ENCODE data around the gene GRPEL2.
A peak's percentile ranks its signal among the peaks of the same experiment; 100 is the strongest.

The GRPEL2 gene

DNA sequence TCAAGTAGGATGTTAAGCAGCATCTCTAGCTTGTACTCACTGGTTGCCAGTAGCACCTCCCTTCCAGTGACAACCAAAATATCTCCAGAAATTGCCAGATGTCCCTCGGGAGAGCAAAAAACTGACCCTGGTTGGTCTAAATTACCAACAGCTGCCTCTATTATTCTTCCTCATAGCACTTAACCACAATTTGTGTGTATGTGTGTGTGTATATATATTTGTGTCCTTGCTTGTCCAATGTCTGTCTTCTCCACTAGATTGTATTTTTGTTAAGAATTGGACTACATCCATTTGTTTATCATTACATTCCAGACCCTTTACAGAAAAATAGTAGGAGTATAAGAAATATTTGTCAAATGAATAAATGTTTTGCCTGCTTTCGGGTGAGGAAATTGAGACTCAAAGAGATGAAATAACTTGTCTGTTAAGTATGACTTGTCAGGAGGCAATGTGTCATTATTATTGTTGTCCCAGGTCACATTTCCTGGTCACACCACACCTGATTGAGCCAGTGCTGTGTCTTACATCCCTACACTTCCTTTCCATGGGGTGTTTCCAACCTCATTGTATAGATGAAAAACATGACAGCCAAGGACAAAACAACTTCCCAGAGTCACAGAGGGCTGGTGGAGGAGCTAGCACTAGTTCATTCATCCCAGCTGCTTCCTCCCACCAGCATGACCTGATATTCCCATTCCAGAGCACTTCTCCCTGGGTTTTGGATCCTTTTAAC is 11.4 kb upstream of the GRPEL2 start:
- Mint-ChIP-seq H3K27ac (no peak overlapping the region), H3K36me3 (peaks cover 2% of the 10 kb centered on the region), H3K4me3 (no peak overlapping the region), H3K4me1 (no peaks in the 10 kb centered on the region), H3K27me3 (no peaks in the 10 kb centered on the region), H3K9me3 (no peaks in the 10 kb centered on the region)

DNA sequence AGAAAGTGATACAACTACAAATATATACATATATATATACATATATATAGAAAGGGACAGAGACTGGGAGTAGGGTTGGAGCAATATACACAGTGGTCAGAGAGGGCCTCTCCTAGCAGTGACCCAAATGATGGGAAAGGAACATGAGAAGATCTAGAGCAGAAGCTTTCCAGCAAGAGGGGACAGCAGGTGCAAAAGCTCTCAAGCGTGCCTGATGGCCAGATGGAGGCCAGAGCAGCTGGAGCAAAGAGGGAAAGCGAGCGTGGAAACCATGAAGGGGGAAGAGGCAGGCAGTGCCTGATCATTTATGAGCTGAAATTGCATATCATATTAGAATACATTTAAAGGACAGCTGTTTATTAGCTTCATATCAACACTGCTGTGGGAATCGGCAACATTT is 7.6 kb upstream of the GRPEL2 start:
- peaks cover 2% of the 10 kb centered on the region for H3K36me3 Mint-ChIP-seq
- H3K4me1 Mint-ChIP-seq, result no peaks in the 10 kb centered on the region
- no peaks in the 10 kb centered on the region for H3K27me3 Mint-ChIP-seq
- no peaks in the 10 kb centered on the region for H3K9me3 Mint-ChIP-seq
- no peak overlapping the region for H3K4me3 Mint-ChIP-seq
- H3K27ac Mint-ChIP-seq, result no peak overlapping the region

DNA sequence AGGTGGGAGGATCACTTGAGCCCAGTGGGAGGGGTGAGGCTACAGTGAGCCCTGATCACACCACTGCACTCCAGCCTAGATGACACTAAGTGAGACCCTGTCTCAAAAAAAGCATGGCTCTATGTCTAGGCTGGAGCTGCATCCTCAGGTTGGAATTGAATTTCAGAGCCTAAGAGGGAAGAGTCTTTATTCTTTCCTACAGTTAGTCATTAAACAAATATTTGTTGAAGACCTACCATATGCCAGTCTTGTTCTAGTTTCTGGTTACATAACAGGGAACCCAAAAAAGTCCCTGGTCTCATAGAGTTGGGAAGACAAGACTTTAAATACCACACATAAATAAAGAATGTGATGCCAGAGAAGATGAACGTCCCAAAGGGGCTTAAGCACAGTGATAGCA is 6.9 kb upstream of the GRPEL2 start:
- Mint-ChIP-seq H3K4me3 (no peak overlapping the region), H3K36me3 (peaks cover 2% of the 10 kb centered on the region), H3K27ac (no peak overlapping the region), H3K27me3 (no peaks in the 10 kb centered on the region), H3K4me1 (peaks cover 2% of the 10 kb centered on the region), H3K9me3 (no peaks in the 10 kb centered on the region)

DNA sequence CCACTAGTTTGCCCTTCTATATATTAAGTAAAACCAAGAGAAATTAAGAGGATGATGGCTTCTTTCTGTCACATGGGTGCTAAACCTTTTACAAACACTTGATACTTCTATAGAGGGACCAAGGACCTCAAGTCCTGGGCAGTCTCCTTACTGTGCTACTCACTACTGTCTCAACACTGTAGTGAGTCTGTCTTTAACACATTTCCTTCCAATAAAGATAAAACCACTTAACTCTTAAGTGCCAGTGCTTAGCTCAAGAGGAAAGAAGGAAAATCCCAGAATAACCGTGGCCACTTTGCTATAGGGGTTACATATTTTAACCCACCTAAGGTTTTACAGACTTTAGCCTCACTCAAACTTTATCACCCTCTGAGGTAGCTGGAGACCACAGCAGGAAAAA is 4.4 kb upstream of the GRPEL2 start:
- H3K36me3 Mint-ChIP-seq, result peaks cover 4% of the 10 kb centered on the region
- H3K27ac Mint-ChIP-seq, result no peak overlapping the region
- no peak overlapping the region for H3K4me3 Mint-ChIP-seq
- peaks cover 21% of the 10 kb centered on the region for H3K4me1 Mint-ChIP-seq
- no peaks in the 10 kb centered on the region for H3K27me3 Mint-ChIP-seq
- H3K9me3 Mint-ChIP-seq, result no peaks in the 10 kb centered on the region

DNA sequence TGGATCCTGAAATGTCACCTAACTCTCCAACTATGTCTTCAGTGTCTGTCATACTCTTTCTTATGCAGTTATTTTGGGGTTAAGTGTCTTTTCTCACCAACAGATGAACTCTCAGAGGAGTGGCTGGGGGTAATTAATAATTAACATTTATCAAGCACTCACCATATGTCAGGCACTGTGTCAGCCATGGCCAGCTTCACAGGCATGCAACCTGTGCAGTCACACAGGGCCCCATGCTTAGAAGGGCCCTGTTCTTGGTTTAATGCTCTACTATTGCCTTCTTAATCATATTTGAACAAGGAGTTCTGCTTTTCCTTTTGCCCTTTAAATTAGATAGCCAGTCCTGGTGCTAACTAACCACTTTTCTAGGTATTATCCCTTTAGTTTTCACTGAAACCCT is 3.4 kb upstream of the GRPEL2 start:
- H3K9me3 Mint-ChIP-seq, result no peaks in the 10 kb centered on the region
- H3K27ac Mint-ChIP-seq, result no peak overlapping the region
- peaks cover 27% of the 10 kb centered on the region for H3K4me1 Mint-ChIP-seq
- H3K27me3 Mint-ChIP-seq, result no peaks in the 10 kb centered on the region
- H3K4me3 Mint-ChIP-seq, result no peak overlapping the region
- H3K36me3 Mint-ChIP-seq, result peaks cover 4% of the 10 kb centered on the region

DNA sequence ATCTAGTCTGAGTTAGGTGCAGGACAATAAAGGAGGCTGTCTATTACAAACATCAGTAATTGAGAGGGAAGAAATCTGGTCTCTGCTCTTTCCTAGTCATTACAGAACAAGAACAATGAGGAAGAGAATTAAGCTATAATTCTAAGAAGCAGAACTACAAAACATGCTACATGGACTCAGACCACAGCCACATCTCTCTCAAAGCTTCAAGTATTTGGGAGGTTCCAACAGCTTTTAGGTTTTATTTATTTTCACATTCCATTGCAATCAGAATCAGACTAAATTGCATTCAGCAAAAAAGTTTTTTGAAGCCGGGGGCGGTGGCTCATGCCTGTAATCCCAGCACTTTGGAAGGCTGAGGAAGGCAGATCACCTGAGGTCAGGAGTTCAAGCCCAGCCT is 1.1 kb upstream of the GRPEL2 start:
- Mint-ChIP-seq H3K27me3 (no peaks in the 10 kb centered on the region), H3K4me3 (peak overlapping the region; percentile 96), H3K27ac (peak overlapping the region; percentile 48), H3K36me3 (peaks cover 12% of the 10 kb centered on the region), H3K9me3 (no peaks in the 10 kb centered on the region), H3K4me1 (peaks cover 50% of the 10 kb centered on the region)

DNA sequence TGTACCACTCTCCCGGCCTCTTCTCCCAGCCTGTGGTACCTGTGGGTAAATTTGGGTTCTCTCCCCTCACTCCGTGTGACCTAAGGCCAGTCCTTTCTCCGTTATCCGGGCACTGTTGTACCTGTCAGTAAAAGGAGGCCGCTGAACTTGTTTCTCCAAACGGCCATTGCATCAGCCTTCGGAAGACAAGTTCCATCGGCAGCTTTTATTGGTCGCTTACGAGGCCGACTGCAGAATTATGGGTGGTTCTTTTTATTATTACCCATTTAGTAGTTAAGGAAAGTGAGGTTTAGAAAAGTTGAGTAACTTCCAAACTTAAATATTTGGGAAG is 558 bp downstream of the GRPEL2 start:
- peak overlapping the region; percentile 96 for H3K4me3 Mint-ChIP-seq

DNA sequence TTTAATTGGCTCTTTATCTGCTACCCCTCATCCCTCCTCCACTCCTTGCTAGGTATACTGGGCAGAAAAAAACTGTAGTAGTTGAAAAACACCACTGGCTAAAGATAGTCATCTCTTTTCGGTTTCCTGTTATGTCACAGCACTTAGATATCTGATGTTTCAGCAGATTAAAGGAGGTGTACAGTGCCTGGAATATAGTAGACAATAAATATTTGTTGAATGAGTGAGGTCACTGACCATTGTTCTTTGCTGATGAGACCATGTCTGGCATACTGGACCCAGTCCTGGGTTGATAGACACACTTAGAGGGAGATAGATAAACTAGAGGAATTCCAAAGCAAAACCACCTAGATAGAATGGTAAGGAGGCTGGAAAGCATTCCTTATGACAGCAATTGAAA is 3.2 kb downstream of the GRPEL2 start:
- H3K27me3 Mint-ChIP-seq, result no peaks in the 10 kb centered on the region
- H3K36me3 Mint-ChIP-seq, result peaks cover 44% of the 10 kb centered on the region
- H3K4me1 Mint-ChIP-seq, result peaks cover 86% of the 10 kb centered on the region
- H3K27ac Mint-ChIP-seq, result peak overlapping the region; percentile 95
- H3K9me3 Mint-ChIP-seq, result no peaks in the 10 kb centered on the region
- H3K4me3 Mint-ChIP-seq, result peak overlapping the region; percentile 84

More for the DNA sequence above, 558 bp downstream of the GRPEL2 start:
- no peaks in the 10 kb centered on the region for H3K27me3 Mint-ChIP-seq
- peaks cover 66% of the 10 kb centered on the region for H3K4me1 Mint-ChIP-seq
- H3K36me3 Mint-ChIP-seq, result peaks cover 27% of the 10 kb centered on the region
- H3K27ac Mint-ChIP-seq, result peak overlapping the region; percentile 99
- H3K9me3 Mint-ChIP-seq, result no peaks in the 10 kb centered on the region

DNA sequence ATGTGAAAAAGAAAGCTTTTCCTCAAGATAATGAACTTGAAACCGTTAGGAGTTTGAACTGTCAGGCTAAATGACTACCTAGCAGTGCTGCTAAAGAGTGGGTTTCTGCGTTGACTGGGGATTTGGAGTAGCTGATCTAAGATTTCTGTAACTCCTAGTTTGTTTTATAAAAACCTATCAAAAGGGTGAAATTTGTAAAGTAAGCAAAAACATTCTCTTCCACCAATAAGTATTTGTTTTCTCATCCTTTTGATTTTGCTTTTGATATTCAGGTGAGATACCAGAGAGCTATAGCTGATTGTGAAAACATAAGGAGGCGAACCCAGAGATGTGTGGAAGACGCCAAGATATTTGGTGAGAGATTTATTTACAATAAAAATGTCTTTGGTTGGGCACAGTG is 4.1 kb downstream of the GRPEL2 start:
- Mint-ChIP-seq H3K36me3 (peaks cover 48% of the 10 kb centered on the region), H3K9me3 (no peaks in the 10 kb centered on the region), H3K27ac (peak overlapping the region; percentile 95), H3K4me1 (peaks cover 86% of the 10 kb centered on the region), H3K4me3 (peak overlapping the region; percentile 84), H3K27me3 (no peaks in the 10 kb centered on the region)

DNA sequence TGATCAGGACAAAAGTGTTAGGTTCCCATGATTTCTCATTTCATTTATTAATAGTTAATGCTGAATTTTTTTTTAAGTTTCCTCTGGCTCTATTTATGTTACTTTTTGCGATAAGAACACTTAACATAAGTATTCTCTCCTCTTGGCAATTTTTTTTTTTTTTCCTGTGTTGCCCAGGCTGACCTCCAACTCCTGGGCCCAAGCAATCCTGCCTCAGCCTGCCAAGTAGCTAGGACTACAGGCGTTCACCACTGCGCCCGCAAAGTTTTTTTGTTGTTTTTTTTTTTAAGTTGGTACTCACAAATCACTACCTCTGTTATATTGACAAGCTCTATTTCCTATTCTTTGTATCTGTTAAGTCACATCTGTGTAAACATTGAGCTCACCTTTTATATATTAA is 6.9 kb downstream of the GRPEL2 start:
- H3K27ac Mint-ChIP-seq, result peak overlapping the region; percentile 35
- peaks cover 86% of the 10 kb centered on the region for H3K4me1 Mint-ChIP-seq
- H3K36me3 Mint-ChIP-seq, result peaks cover 56% of the 10 kb centered on the region
- H3K27me3 Mint-ChIP-seq, result no peaks in the 10 kb centered on the region
- H3K9me3 Mint-ChIP-seq, result no peaks in the 10 kb centered on the region
- no peak overlapping the region for H3K4me3 Mint-ChIP-seq

DNA sequence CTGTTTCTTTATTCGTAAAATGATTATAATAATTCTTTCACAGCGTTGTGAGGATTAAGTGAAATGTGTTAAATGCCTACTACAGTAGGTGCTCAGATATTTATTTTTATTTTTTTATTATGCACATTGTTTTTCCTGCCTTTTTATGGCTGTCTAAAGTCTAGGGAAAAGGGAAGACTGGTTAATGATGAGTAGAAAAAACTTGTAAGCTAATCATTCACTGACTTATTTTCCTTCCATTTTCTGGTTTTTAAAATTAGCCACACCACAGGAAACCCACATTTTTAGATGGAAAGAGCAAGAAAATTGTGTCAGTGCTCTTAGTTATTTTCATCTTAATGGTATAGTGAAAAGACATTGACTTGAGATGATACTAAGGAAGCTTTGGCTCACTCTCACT is 8.6 kb downstream of the GRPEL2 start:
- Mint-ChIP-seq H3K27ac (no peak overlapping the region), H3K27me3 (no peaks in the 10 kb centered on the region), H3K9me3 (no peaks in the 10 kb centered on the region), H3K4me3 (no peak overlapping the region), H3K4me1 (peaks cover 83% of the 10 kb centered on the region), H3K36me3 (peaks cover 46% of the 10 kb centered on the region)

DNA sequence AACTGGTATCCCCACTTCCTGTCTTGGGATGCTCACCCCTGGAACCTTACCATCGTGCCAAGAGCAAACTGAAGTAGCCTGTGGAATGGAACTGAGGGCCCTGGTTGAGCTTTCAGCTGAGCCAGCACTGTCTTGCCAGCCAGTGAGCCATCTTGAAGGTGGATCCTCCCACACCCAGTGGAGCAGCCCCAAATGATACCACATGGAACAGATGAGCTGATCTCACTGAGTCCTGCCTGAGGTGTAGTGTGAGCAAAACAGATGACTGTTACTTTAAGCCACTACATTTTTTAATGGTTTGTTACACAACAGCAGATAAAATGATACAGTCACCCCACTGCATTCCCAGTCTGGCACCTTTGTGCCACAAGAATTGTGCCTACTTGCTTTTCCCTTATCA is 10.4 kb downstream of the GRPEL2 start:
- no peaks in the 10 kb centered on the region for H3K27me3 Mint-ChIP-seq
- peaks cover 33% of the 10 kb centered on the region for H3K36me3 Mint-ChIP-seq
- no peaks in the 10 kb centered on the region for H3K9me3 Mint-ChIP-seq
- peaks cover 83% of the 10 kb centered on the region for H3K4me1 Mint-ChIP-seq
- H3K27ac Mint-ChIP-seq, result no peak overlapping the region
- H3K4me3 Mint-ChIP-seq, result no peak overlapping the region

DNA sequence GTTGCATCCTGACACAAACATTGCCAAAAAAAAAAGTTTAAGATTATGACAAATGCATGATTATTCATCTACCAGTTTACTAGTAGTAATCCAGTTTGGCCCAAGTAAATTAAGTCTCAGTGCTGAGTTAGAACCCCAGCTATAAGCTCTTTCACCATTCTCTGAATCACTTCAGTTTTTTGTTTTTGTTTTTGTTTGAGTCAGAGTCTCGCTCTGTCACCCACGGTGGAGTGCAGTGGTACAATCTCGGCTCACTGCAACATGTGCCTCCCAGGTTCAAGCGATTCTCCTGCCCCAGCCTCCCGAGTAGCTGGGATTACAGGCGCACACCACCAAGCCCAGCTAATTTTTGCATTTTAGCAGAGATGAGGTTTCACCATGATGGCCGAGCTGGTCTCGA is 11.1 kb downstream of the GRPEL2 start:
- Mint-ChIP-seq H3K9me3 (no peaks in the 10 kb centered on the region), H3K27me3 (no peaks in the 10 kb centered on the region), H3K36me3 (peaks cover 28% of the 10 kb centered on the region), H3K4me1 (peaks cover 81% of the 10 kb centered on the region), H3K4me3 (no peak overlapping the region), H3K27ac (no peak overlapping the region)

DNA sequence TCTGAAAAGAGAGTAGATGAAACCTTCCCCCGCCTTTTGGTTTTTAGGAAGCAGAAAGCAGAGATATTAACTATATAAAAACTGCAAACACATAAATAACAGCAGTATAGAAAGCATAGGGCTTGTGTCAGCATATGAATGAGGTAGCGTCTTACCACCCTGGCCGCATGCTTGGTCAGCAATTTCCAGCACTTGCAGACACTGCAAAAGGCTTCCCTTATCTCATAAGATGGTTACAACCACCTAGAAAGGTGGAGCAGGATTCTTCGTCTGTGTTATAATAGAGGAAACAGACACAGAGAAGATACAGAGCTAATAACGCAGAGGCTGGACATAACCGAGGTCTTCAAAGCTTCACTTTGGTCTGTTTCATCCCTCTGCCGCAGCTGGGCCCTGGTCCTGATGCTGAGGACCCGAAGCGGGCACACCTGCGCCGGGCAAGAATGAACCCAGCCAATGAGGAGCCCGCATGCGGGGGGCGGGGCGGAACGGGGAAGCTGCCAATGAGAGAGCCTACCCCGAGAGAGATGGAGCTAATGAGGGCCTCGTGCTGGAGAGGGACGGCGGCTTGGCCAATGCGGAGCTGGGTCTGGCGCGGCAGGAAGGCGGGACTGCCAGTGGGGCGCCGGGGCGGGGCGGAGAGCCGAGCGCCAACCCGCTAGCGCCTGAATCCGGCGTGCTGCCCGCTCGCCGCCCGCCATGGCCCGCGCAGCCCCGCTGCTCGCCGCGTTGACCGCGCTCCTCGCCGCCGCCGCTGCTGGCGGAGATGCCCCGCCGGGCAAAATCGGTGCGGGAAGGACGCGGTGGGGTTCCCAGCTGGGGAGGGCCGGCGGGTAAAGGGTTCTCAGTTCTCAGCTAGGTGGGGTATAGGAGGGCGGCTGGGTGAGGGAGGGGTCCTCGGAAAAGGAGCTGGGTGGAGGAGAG is 12.3 kb downstream of the GRPEL2 start, which contains the start of gene PCYOX1L:
Gene PCYOX1L, plus strand, starts transcription at position 677 of the 924 bp plus-strand sequence. Its CDS starts 23 bp downstream, at position 700.
- H3K27ac Mint-ChIP-seq, result peak within 1 kb of the TSS; percentile 92
- no peaks in the 10 kb centered on the region for H3K27me3 Mint-ChIP-seq
- H3K4me3 Mint-ChIP-seq, result peak within 1 kb of the TSS; percentile 96
- H3K36me3 Mint-ChIP-seq, result peaks cover 18% of the 10 kb centered on the region
- peaks cover 69% of the 10 kb centered on the region for H3K4me1 Mint-ChIP-seq
- H3K9me3 Mint-ChIP-seq, result no peaks in the 10 kb centered on the region

DNA sequence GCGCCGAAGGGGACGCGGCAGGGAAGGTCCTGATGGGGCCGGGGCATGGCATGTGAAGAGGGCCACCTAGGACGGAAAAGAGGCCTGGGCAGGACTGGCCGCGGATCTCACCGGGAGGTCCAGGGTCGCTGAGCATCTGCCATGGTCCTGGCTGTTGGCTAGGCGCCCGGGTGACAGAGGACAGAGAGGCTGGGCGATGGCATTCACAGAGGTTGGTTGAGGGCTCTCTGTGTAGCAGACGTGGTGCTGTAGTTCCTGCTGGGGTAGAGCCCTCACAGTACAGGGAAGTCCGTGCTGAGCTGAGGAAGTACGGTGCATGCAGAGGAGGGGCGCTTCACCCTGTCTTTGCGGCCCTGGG is 13.0 kb downstream of the GRPEL2 start:
- Mint-ChIP-seq H3K27me3 (no peaks in the 10 kb centered on the region), H3K4me1 (peaks cover 70% of the 10 kb centered on the region), H3K9me3 (no peaks in the 10 kb centered on the region), H3K36me3 (peaks cover 17% of the 10 kb centered on the region), H3K4me3 (peak overlapping the region; percentile 96), H3K27ac (peak overlapping the region; percentile 92)

DNA sequence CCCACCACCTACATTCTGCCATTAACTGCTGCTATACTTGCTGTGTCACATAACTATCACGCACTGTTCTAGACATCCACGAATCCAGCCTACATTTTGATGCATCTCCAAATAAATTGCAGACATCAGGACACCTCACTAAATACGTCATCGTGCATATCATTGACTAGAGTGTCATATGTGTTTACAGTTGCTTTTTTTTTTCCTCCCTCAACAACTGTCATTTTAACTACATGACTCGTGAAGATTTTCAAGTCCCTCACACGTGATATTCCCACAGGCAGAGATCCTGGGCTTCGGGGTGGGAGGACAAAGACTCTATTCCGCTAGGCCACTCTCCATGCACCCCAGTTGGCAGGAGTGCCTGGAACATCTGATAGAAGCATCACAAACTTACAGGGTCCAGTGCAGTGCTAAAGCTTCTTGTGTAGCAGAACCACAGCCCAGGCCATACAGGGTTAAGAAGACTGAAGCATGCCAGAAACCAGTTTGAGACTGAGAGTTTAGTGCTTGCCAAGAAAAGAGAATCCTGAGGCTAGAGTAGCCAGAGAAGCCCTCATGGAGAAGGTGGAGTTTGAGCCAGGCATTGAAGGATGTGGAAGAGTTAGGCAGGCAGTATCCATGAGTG is 13.7 kb downstream of the GRPEL2 start:
- Mint-ChIP-seq H3K4me1 (peaks cover 64% of the 10 kb centered on the region), H3K9me3 (no peaks in the 10 kb centered on the region), H3K27me3 (no peaks in the 10 kb centered on the region), H3K36me3 (peaks cover 13% of the 10 kb centered on the region), H3K27ac (peak overlapping the region; percentile 92), H3K4me3 (peak overlapping the region; percentile 96)
